Measurements from ENCODE around the gene LMOD2.

DNA sequence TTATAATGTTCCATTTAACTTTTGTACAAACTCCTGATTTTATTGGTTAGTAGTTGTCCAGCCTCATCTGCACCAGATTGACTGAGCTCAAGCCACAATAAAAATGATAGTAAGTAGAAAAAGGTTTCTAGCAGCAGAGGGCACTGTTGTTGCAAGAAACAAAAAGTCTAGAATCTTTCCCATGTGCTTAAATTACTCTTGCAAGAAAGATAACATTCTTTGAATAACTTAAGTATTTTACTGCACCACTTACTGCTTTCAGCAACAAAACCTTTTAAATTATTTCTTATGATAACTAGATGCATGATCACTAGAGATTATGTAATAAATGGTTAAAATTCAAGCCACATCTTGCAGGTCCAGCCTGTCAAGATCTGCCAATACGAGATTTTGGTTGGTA, 27.0 kb downstream of the LMOD2 start:
- TF ChIP-seq EZH2 (IDR thresholded peaks at IDR 0.05) = no peak
- no peak for TF ChIP-seq POLR2AphosphoS5 (IDR thresholded peaks at IDR 0.05; ENCODE audit: borderline replicate concordance, low read depth, low read length)
